ENCODE results near the gene NPHP4.

NPHP4 gene

GRCh38 chr1:5989286-5989605, 3.0 kb downstream of the NPHP4 start:
- DNase-seq (ENCODE audit: low read depth) = no peak

GRCh38 chr1:5988596-5989285, 3.5 kb downstream of the NPHP4 start:
- no peak for DNase-seq (ENCODE audit: low read depth)

- no peak for DNase-seq (ENCODE audit: low read depth)
These were observed 6.2 kb downstream of the NPHP4 start for GRCh38 chr1:5986018-5986417.

- no peak for DNase-seq (ENCODE audit: low read depth)
These were observed 7.0 kb downstream of the NPHP4 start for GRCh38 chr1:5985250-5985649.

GRCh38 chr1:5983361-5984103, 8.7 kb downstream of the NPHP4 start:
- no peak for DNase-seq (ENCODE audit: low read depth)

- no peak for DNase-seq (ENCODE audit: low read depth)
These were observed 9.4 kb downstream of the NPHP4 start for GRCh38 chr1:5982868-5983267.

GRCh38 chr1:5982276-5982675, 9.9 kb downstream of the NPHP4 start:
- no peak for DNase-seq (ENCODE audit: low read depth)

- DNase-seq (ENCODE audit: low read depth) = no peak
These were observed 11.2 kb downstream of the NPHP4 start for GRCh38 chr1:5981009-5981380.

GRCh38 chr1:5980314-5981008, 11.8 kb downstream of the NPHP4 start:
- DNase-seq (ENCODE audit: low read depth) = no peak

- DNase-seq (ENCODE audit: low read depth) = no peak
These were observed 12.5 kb downstream of the NPHP4 start for GRCh38 chr1:5979536-5980313.

- DNase-seq (ENCODE audit: low read depth) = no peak
These were observed 13.8 kb downstream of the NPHP4 start for GRCh38 chr1:5978452-5978851.

- no peak for DNase-seq (ENCODE audit: low read depth)
These were observed 14.5 kb downstream of the NPHP4 start for GRCh38 chr1:5977494-5978444.

GRCh38 chr1:5976726-5977493, 15.3 kb downstream of the NPHP4 start:
- DNase-seq (ENCODE audit: low read depth) = no peak

GRCh38 chr1:5976231-5976630, 16.0 kb downstream of the NPHP4 start:
- no peak for DNase-seq (ENCODE audit: low read depth)

GRCh38 chr1:5975133-5975880, 16.9 kb downstream of the NPHP4 start:
- DNase-seq (ENCODE audit: low read depth) = no peak

GRCh38 chr1:5974631-5975030, 17.6 kb downstream of the NPHP4 start:
- DNase-seq (ENCODE audit: low read depth) = no peak

GRCh38 chr1:5973771-5974170, 18.5 kb downstream of the NPHP4 start:
- DNase-seq (ENCODE audit: low read depth) = no peak

GRCh38 chr1:5972198-5972520, 20.1 kb downstream of the NPHP4 start:
- DNase-seq (ENCODE audit: low read depth) = no peak

- no peak for DNase-seq (ENCODE audit: low read depth)
These were observed 20.6 kb downstream of the NPHP4 start for GRCh38 chr1:5971471-5972197.
